Retinal pigment epithelial cell (primary cell): ENCODE measurements around the gene NDUFB7.

Experiments
- DNase-seq: peaks from one replicate; pipeline ENCODE4 v3.0.0-alpha.2; 2010; ENCODE audit warnings: low read depth
- H3K4me3 ChIP-seq: 2 replicates; pipeline ENCODE4 v1.5.1; 2011; ENCODE audit warnings: mild to moderate bottlenecking, low read length, control low read depth, moderate library complexity
- CTCF ChIP-seq: conservative IDR thresholded peaks from 2 replicates; pipeline ENCODE4 v1.5.1; 2011; ENCODE audit warnings: low read depth, low read length, control low read depth, inconsistent platforms

The NDUFB7 gene

GRCh38 chr19:14562660-14563589 lies 8.9 kb downstream of the NDUFB7 start:
- no peak for TF ChIP-seq CTCF
- no peak for DNase-seq
- no peak overlapping the region for H3K4me3 ChIP-seq

GRCh38 chr19:14561847-14562351 lies 10.0 kb downstream of the NDUFB7 start:
- no peak for DNase-seq
- H3K4me3 ChIP-seq: no peak overlapping the region
- no peak for TF ChIP-seq CTCF

GRCh38 chr19:14561249-14561648 lies 10.6 kb downstream of the NDUFB7 start:
- DNase-seq: no peak
- no peak overlapping the region for H3K4me3 ChIP-seq
- no peak for TF ChIP-seq CTCF

GRCh38 chr19:14560776-14561108 lies 11.1 kb downstream of the NDUFB7 start:
- no peak for TF ChIP-seq CTCF
- no peak for DNase-seq
- no peak overlapping the region for H3K4me3 ChIP-seq

- H3K4me3 ChIP-seq: no peak overlapping the region
- DNase-seq: no peak
- TF ChIP-seq CTCF: no peak
These were observed 11.7 kb downstream of the NDUFB7 start for GRCh38 chr19:14559916-14560775.

- DNase-seq: no peak
- H3K4me3 ChIP-seq: no peak overlapping the region
- TF ChIP-seq CTCF: no peak
These were observed 13.3 kb downstream of the NDUFB7 start for GRCh38 chr19:14558370-14559066.
